CD4-positive, alpha-beta T cell treated with Interleukin-15 for 1 hour (primary cell): ENCODE data around the gene CD1B.
"Not testable (repeated sequence)": the region's sequence is repeated elsewhere in the genome, so short reads cannot be mapped to it uniquely, and the experiment has no call there.

ENCODE experiments used
- DNase-seq: peaks from one replicate; pipeline ENCODE4 v3.0.0-alpha.2; 2020

CD1B gene

GRCh38 chr1:158331481-158332150 lies at the start of gene CD1B:
Gene CD1B (minus strand): TSS chr1:158331531. CDS start chr1:158331423, 108 bp downstream.
- DNase-seq, result no peak

- DNase-seq, result no peak
Observed at GRCh38 chr1:158374860-158375259, 43.5 kb upstream of the CD1B start.

DNA sequence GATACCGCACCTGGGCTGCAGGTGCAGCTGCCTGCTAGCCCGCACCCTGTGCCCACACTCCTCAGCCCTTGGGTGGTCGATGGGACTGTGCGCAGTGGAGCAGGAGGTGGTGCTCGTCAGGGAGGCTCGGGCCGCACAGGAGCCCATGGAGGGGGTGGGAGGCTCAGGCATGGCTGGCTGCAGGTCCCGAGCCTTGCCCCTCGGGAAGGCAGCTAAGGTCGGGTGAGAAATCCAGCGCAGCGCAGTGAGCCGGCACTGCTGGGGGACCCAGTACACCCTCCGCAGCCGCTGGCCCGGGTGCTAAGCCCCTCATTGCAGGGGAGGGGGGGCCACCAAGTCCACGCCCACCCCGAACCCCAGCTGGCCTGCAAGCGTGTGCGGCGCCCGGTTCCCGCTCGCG lies 42.8 kb upstream of the CD1B start:
- DNase-seq, result not testable (repeated sequence)

DNA sequence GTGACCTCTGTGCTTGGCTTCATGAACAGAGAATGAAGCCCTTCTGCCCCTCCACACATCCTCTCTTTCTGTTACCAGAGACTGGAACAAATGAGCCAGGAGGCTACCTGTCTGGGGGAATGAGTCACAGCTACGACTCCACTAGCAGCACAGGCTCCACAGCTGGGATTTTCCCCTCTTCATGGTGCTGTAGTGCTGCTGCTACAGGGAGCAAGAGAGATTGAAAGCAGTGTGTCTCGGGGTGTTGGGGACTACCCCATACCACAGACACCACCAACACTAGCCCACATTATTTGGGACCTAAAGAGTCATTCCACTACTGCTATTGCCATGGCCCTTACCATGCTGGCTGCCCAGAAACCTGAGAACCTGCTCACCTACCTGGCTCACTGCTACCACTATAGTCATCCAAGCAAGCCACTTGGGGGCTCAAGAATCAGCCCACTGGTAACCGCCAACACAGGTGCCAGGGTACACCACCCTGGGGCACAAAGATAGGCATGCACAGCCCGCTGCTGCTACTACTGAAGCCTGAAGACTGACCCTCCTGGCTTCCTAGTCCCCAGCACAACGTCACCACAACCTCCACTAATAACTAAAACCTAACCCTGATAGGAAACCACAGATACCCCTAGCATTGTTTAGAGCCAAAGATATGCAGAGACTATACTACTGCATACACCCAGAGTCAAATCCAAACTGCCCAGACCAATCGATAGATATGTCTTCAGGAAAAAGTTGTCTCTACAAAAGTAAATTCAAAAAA lies 40.0 kb upstream of the CD1B start:
- DNase-seq, result no peak

- no peak for DNase-seq
Observed at GRCh38 chr1:158366783-158367182, 35.5 kb upstream of the CD1B start.

- no peak for DNase-seq
Observed at GRCh38 chr1:158362941-158363340, 31.6 kb upstream of the CD1B start.

DNA sequence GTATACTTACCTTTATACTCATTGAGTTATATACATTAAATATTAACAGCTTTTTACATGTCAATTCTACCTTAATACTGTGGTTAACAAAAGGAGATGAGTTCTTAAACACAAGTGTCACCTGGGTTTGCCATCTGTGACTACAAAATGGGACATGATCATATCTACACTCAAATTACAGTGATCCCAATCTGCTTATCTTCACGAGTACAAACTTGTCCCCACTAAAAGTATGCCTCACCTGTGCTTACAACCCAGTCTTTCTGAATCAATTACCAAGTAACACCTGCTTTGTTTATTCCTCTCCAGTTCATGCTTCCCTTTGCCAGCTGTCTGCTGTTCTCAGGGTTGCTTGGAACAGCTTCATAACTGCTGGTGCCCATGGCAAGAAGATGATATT lies 31.2 kb upstream of the CD1B start:
- DNase-seq, result no peak

DNA sequence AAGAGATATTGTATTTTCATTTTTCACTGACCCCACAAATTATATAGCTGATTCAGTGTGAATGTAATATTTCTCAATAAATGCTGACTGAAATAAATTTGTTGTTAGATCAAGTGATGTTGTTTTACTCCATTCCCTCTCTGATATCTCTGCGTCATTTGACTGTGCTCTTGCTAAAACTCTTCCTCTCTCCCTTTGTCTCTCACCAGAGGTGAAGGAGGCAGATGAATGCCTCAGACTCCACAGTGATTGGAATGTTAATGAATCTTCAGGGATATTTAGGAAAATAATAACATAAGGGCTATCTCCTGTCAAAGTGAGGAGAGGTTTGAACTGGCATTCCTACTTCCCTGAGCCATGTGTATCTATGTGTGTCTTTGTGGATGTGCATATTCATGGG lies 26.1 kb upstream of the CD1B start:
- no peak for DNase-seq

GRCh38 chr1:158356616-158357015 lies 25.3 kb upstream of the CD1B start:
- DNase-seq, result no peak

- DNase-seq, result no peak
Observed at GRCh38 chr1:158355773-158356285, 24.5 kb upstream of the CD1B start.

DNA sequence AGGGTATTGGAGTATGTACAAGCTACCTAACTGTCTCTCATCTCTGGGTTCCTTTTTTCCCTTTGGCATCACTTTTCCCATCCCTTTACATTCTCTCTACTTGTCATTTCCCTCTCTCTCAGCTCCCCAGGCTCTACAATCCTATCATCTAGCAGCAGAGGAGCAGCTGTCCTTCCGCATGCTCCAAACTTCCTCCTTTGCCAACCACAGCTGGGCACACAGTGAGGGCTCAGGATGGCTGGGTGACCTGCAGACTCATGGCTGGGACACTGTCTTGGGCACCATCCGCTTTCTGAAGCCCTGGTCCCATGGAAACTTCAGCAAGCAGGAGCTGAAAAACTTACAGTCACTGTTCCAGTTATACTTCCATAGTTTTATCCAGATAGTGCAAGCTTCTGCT lies 22.9 kb upstream of the CD1B start:
- DNase-seq, result no peak

DNA sequence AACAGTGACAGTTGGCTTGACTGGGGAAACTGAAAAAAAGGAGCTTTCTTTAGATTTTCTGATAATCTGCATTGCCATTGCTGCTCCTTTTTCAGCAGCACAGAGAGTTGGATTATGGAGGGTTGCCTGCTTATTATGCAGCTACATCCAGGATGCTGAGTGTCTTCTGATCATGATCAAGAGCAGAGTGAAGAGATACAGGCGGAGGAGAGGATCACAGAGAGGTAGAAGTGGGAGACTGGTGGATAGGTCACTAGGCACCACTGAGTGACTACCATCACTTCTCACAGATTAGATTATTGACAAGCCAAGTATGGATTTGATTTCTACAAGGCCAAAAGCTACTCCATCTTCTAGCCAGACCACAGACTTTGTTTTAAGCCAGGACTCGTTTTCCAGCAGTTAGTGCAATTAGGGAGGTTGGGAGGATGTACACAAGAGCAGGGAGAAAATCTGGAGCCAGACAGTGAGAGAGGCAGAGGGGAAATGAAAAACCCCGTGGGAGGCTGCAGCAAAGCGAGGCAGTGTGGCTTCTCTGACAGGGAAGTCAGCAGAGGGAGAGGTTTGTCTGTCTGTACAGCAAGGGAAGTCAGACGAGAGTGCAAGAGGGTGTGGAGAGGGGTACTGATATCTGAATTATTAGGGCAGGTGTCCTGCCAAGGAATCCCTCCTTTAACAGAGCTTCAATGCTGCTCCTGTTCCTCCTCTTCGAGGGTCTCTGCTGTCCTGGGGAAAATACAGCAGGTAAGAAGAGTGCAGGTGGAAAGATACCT lies 22.2 kb upstream of the CD1B start, which contains the start of gene CD1E:
CD1E (plus strand) TSS at position 592 of the 773 bp plus-strand sequence; CDS start at position 687, 95 bp downstream.
- no peak for DNase-seq

- not testable (repeated sequence) for DNase-seq
Observed at GRCh38 chr1:158348946-158349345, 17.6 kb upstream of the CD1B start.

GRCh38 chr1:158336413-158336812 lies 5.1 kb upstream of the CD1B start:
- not testable (repeated sequence) for DNase-seq

- DNase-seq, result no peak
Observed at GRCh38 chr1:158335213-158335532, 3.8 kb upstream of the CD1B start.

DNA sequence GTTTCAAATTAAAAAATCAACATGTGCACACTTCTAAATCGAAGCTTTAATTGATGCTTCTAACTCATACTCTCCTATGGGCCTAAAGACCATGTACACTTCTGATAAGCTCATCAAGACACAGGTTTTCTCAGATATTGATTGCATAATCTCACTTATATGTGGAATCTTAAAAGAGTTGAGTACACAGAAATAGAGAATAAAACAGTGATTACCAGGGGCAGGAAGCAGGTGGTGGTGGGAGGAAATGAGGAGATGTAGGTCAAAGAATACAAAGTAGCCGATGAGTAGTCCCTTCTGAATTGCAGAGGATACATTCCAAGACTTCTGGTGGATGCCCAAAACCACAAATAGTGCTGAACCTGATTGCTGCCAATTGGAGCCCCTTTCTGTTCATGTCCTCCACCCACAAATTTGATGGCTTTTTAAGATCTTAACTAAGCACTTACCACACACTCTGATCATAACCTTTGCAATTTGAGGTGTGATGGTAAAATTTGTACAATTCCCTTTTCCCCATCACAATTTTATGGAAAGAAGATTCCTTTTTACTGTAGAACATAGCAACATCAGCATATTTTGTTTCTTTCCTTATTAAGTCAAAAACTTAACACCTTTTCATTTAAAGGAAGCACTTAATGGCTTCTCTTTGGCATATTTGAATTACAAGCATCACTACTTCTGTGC lies 3.3 kb upstream of the CD1B start:
- DNase-seq, result no peak

GRCh38 chr1:158333405-158334155 lies 2.2 kb upstream of the CD1B start:
- no peak for DNase-seq

DNA sequence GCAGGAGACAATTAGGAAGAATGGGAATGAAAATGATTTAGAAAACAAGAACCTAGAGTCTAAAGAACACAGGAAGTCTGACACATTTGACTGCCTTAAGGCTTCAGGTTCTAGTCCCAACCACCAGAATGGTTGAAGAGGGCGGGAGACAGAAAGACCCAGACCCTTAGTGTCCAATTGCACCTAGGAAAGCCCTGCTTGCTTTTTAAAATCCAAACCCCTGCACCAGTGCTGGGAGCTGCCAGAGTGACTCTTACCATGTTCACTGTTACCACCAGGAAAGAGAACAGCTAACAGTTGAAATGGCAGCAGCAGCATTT lies 265 bp downstream of the CD1B start:
- no peak for DNase-seq

DNA sequence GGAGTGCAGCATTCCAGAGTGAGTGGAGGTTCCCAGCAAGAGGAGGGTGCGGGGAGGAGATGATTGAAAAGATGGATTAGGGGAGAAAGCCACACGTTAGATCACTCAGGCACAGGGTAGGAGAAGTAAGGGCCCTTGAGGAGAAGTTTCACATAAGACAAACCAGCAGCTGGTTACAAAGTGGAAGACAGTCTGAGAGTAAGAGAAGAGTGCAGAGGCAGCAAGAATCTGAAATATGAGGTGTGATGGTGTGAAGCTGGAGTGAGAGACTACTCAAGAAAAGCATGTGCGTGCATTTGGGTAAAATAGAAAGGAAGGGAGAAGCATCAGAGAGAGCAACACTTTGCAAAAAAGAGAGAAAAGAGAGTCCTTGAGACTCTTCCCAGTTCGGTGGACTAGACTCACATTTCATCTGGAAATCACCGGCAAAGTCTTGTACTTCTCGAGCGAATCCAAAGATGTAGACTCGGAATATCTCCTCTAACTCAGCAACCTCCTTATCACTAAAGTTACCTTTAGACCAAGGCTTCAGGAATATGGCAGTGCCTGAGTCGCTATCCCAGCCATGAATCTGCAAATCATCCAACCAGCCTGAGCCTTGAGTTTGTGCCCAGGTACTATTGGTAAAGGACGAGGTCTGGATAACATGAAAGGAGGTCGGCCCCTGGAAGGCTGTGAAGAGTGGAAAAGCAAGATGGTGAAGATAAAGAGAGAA lies 783 bp downstream of the CD1B start:
- DNase-seq, result no peak

DNA sequence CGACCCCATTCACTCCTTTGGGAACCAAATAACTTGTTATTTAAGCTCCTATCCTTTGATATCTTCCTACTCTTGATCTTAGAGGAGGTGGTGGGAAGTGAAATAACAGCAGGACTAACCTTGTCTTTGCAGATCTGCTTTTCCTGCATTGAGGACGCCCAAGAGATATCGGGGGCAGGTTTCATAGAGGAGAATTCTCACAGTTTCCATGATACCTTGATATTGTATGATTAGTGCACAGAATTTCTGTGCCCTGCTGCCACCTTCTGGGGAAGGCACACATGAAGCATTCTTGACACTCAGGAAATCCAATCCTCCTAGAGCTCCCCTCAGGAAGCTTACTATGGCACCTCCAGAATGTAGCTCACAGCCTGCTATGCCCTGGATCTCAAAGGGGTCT lies 1.6 kb downstream of the CD1B start:
- DNase-seq, result peak; percentile 20

- DNase-seq, result no peak
Observed at GRCh38 chr1:158329300-158329699, 2.0 kb downstream of the CD1B start.

GRCh38 chr1:158328426-158328825 lies 2.9 kb downstream of the CD1B start:
- DNase-seq, result no peak
